WTC11 (cell line): Measurements from ENCODE around the gene BRMS1. TPM values are rescaled to one million over a fixed set of nuclear protein-coding genes. Genes with fewer than 3 reads are reported as not detected.
A peak's percentile ranks its signal among the peaks of the same experiment; 100 is the strongest.

Experiments
- ATAC-seq: fragments of 200-7000 bp; cut with Tn5 transposase; 2 replicates; pipeline ENCODE4 v1.10.0; 2021; ENCODE audit warnings: mild to moderate bottlenecking, moderate library complexity
- CTCF ChIA-PET: fragments of 300-600 bp; sonication (Branson Sonifier 250); formaldehyde crosslinking; loops from one replicate; lab custom pipeline; 2021; ENCODE audit warnings: antibody characterized with exemption; lab: Charles Lee
- POLR2A ChIA-PET: fragments of 350-600 bp; sonication (Branson Sonifier 250); formaldehyde crosslinking; loops from one replicate; lab custom pipeline; 2021; ENCODE audit warnings: antibody characterized with exemption; lab: Charles Lee
- DNase-seq: peaks from one replicate; pipeline ENCODE4 v3.0.0; 2021; ENCODE audit warnings: low spot score
- H3K27ac Mint-ChIP-seq: 2 replicates; pipeline ENCODE4 v1.8.0; 2021; ENCODE audit warnings: mixed read lengths
- H3K27me3 Mint-ChIP-seq: 2 replicates; pipeline ENCODE4 v1.8.0; 2021; ENCODE audit warnings: low read depth, mild to moderate bottlenecking, moderate library complexity, mixed read lengths
- H3K36me3 Mint-ChIP-seq: 2 replicates; pipeline ENCODE4 v1.8.0; 2021; ENCODE audit warnings: mixed read lengths
- H3K4me1 Mint-ChIP-seq: 2 replicates; pipeline ENCODE4 v1.8.0; 2022; ENCODE audit warnings: mixed read lengths
- H3K4me3 Mint-ChIP-seq: 2 replicates; pipeline ENCODE4 v1.8.0; 2021; ENCODE audit warnings: mild to moderate bottlenecking, moderate library complexity, mixed read lengths
- H3K9me3 Mint-ChIP-seq: 2 replicates; pipeline ENCODE4 v1.8.0; 2021; ENCODE audit warnings: mixed read lengths
- ATF1 ChIP-seq: sonication (generic); formaldehyde crosslinking; IDR thresholded peaks from 2 replicates; pipeline ENCODE4 v1.8.1; 2023; ENCODE audit warnings: mild to moderate bottlenecking, moderate library complexity, missing genetic modification reagents
- CREM ChIP-seq: sonication (generic); formaldehyde crosslinking; IDR thresholded peaks from 2 replicates; pipeline ENCODE4 v1.8.1; 2022; ENCODE audit warnings: mild to moderate bottlenecking, missing genetic modification reagents, moderate library complexity
- ETV6 ChIP-seq: sonication (generic); formaldehyde crosslinking; IDR thresholded peaks from 2 replicates; pipeline ENCODE4 v1.8.1; 2022; ENCODE audit warnings: mild to moderate bottlenecking, missing genetic modification reagents
- GTF2I ChIP-seq: fragments of 250-450 bp; sonication (Bioruptor Pico); conservative IDR thresholded peaks from 2 replicates; pipeline ENCODE4 v1.4.0; 2021; ENCODE audit warnings: mild to moderate bottlenecking
- JAZF1 ChIP-seq: fragments of 250-450 bp; sonication (Bioruptor Pico); IDR thresholded peaks from 2 replicates; pipeline ENCODE4 v1.9.0; 2021; ENCODE audit warnings: moderate library complexity, mild to moderate bottlenecking, inconsistent platforms
- KAT7 ChIP-seq: sonication (generic); formaldehyde crosslinking; IDR thresholded peaks from 2 replicates; pipeline ENCODE4 v1.8.1; 2023; ENCODE audit warnings: missing genetic modification reagents, mild to moderate bottlenecking, borderline replicate concordance
- NFE2L1 ChIP-seq: sonication (generic); formaldehyde crosslinking; IDR thresholded peaks from 2 replicates; pipeline ENCODE4 v1.8.1; 2023; ENCODE audit warnings: missing genetic modification reagents
- PRRX2 ChIP-seq: fragments of 250-450 bp; sonication (Bioruptor Pico); IDR thresholded peaks from 2 replicates; pipeline ENCODE4 v1.8.0; 2021; ENCODE audit warnings: mild to moderate bottlenecking
- SP1 ChIP-seq: sonication (generic); formaldehyde crosslinking; conservative IDR thresholded peaks from 2 replicates; pipeline ENCODE4 v1.8.1; 2022; ENCODE audit warnings: missing genetic modification reagents
- TP53 ChIP-seq: sonication (generic); formaldehyde crosslinking; IDR thresholded peaks from 2 replicates; pipeline ENCODE4 v1.8.1; 2023; ENCODE audit warnings: mild to moderate bottlenecking, missing genetic modification reagents
- USF1 ChIP-seq: sonication (generic); formaldehyde crosslinking; IDR thresholded peaks from 2 replicates; pipeline ENCODE4 v1.8.0; 2022; ENCODE audit warnings: mild to moderate bottlenecking, missing genetic modification reagents
- USF2 ChIP-seq: sonication (generic); formaldehyde crosslinking; IDR thresholded peaks from 2 replicates; pipeline ENCODE4 v1.8.1; 2023; ENCODE audit warnings: mild to moderate bottlenecking, missing genetic modification reagents, moderate library complexity
- ZNF219 ChIP-seq: sonication (generic); formaldehyde crosslinking; IDR thresholded peaks from 2 replicates; pipeline ENCODE4 v1.8.0; 2023; ENCODE audit warnings: missing genetic modification reagents, mild to moderate bottlenecking, borderline replicate concordance
- ZNF281 ChIP-seq: sonication (generic); formaldehyde crosslinking; IDR thresholded peaks from 2 replicates; pipeline ENCODE4 v1.8.0; 2023; ENCODE audit warnings: mild to moderate bottlenecking, missing genetic modification reagents
- ZNF416 ChIP-seq: fragments of 250-450 bp; sonication (Bioruptor Pico); IDR thresholded peaks from 2 replicates; pipeline ENCODE4 v1.9.0; 2021; ENCODE audit warnings: mild to moderate bottlenecking, inconsistent platforms
- total RNA-seq: library from RNA; stranded (reverse); gene quantifications from 3 replicates; pipeline ENCODE4 v1.2.3, GENCODE V29; 2021
- TF ChIP-seq, protein P1 (sequence below): sonication (generic); formaldehyde crosslinking; IDR thresholded peaks from 2 replicates; pipeline ENCODE4 v1.8.0; 2022; ENCODE audit warnings: mild to moderate bottlenecking, missing genetic modification reagents
- TF ChIP-seq, protein P2 (sequence below): sonication (generic); formaldehyde crosslinking; IDR thresholded peaks from 2 replicates; pipeline ENCODE4 v1.8.1; 2023; ENCODE audit warnings: mild to moderate bottlenecking, missing genetic modification reagents, borderline replicate concordance

Gene BRMS1
- total RNA-seq, 1 experiment from 2014 or later = 44.5 TPM

DNA sequence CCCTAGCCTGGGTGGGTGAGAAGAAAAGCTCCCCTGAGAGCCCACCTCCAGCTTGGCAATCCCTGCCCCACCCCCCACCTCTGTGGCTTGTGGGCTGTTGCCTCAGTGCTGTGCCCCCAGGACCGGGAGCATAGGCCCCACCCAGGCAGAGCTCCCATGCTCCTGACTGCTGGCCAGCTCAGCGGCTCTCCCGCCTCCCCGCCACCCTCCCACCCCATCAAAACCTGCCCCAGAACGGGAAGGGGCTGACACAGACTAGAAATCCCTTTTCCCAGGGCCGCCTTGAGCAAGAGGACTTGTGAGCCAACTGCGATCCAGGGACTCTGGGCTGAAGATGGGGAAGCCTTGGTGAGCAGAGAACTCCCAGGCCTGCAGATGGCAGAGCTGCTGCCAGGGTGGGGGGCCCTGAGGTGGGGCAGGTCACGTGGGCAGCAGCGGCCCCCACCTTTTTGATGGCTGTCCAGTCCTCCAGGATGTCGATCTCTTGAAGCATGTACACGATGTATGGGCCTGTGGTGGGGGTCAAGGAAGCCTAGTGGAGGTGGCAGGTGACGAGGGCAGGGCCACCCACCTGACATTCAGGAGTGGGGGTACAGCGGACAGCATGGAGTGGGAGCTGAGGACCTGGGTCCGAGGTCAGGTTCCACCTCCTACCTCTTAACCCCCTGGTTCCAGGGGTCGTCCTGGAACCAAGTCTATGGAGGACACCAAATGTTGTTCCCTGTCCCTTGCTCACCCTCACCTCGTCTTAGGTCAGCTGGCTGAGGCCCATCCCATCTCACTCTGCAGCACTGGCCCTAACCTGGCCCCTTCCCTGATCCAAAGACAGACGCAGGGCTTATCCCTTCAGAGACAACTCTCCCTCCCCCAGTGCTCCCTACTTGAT, 6.4 kb downstream of the BRMS1 start (continued):
- TF ChIP-seq USF2 = no peak
- TF ChIP-seq, protein P1, sequence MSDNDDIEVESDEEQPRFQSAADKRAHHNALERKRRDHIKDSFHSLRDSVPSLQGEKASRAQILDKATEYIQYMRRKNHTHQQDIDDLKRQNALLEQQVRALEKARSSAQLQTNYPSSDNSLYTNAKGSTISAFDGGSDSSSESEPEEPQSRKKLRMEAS = no peak

GRCh38 chr11:66337103-66337899, 7.6 kb downstream of the BRMS1 start:
- no peaks in the 10 kb centered on the region for H3K27me3 Mint-ChIP-seq
- H3K27ac Mint-ChIP-seq = 0 out of 2 replicates have a peak overlapping the region, but pooled peaks have one; percentile 78
- CTCF ChIA-PET = interaction anchor here (0.5 to 8.7 kb wide), 8 partner anchors 9 to 81 kb away, joined by 3 to 319 read pairs (median 4); no protein-coding TSS in a partner anchor
- no peaks in the 10 kb centered on the region for H3K9me3 Mint-ChIP-seq
- ATAC-seq (no peak), DNase-seq (no peak)
- POLR2A ChIA-PET = interaction anchor here (1.3 kb wide), 1 partner anchor 25 kb away, joined by 5 read pairs; no protein-coding TSS in a partner anchor
- H3K4me1 Mint-ChIP-seq = peaks cover 16% of the 10 kb centered on the region
- no peak overlapping the region for H3K4me3 Mint-ChIP-seq
- TF ChIP-seq GTF2I (CRISPR knock-in tag) = no peak
- peaks cover 10% of the 10 kb centered on the region for H3K36me3 Mint-ChIP-seq

DNA sequence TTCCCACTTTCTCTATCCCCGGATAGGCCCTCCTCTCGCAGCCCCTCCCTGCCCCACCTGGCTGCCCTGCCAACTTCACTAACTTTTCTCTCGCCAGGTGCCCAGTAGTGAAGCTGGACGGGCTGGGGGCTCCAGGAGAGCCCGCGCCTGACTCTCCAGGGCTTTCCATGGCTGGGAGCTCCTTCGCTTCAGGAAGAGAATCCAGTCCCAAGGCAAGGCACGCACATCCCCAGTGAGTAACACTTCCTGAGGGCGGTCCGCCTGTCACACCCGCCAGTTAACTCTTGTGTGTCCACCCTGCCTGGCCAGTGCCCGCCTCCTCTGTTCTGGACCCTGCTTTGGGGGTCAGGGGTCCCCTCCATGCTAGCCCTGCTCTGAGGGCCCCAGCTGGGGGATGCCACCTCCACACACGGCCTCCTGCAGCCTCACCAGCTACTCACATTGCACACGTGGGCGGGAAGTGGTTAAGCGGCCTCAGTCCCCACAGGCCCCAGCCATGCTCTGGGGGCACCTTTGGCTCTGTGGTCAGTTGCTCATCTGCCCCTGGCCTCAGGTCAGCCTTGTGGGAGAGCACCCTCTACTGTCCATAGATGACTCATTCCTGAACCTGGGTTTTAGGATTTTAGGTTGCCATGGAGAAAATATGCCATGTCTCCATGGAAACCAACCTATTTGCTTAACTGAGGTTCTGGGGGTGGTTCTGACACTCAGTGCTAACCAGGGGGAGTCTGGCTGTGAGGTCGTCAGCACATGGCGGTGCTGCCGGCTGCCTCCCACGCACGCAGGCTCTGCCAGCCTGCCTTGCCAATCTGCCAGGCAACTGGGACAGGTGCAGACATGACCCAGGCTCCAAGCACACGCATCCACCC, 8.4 kb downstream of the BRMS1 start, which contains the start of gene RIN1:
Gene RIN1 (minus strand): TSS at position 201 of the 869 bp plus-strand sequence. CDS start 32 bp downstream, at position 169.
- Mint-ChIP-seq H3K36me3 (peaks cover 3% of the 10 kb centered on the region), H3K9me3 (no peaks in the 10 kb centered on the region), H3K4me3 (peak within 1 kb of the TSS; percentile 82), H3K27ac (0 out of 2 replicates have a peak within 1 kb of the TSS, but pooled peaks have one; percentile 78), H3K27me3 (no peaks in the 10 kb centered on the region), H3K4me1 (peaks cover 16% of the 10 kb centered on the region)
- ChIA-PET POLR2A (interaction anchor here (0.5 to 2.5 kb wide), 5 partner anchors 8 to 47 kb away, joined by 3 to 20 read pairs (median 4); partner anchors contain the start of genes BRMS1 and YIF1A), CTCF (interaction anchor here (0.5 to 8.7 kb wide), 22 partner anchors 8 to 291 kb away, joined by 3 to 319 read pairs (median 5); partner anchors contain the start of genes BRMS1, CD248, RAB1B and YIF1A)
- ATAC-seq (peak; percentile 70), DNase-seq (peak; percentile 57)
- TF ChIP-seq SP1 (CRISPR knock-in tag) (0 out of 2 replicates have a peak, but pooled peaks have one; percentile 46), NFE2L1 (CRISPR knock-in tag) (no peak), ZNF416 (CRISPR knock-in tag) (no peak), ZNF219 (CRISPR knock-in tag) (no peak), TP53 (CRISPR knock-in tag) (no peak), ATF1 (CRISPR knock-in tag) (no peak), CREM (0 out of 2 replicates have a peak, but pooled peaks have one; percentile 39), PRRX2 (CRISPR knock-in tag) (0 out of 2 replicates have a peak, but pooled peaks have one; percentile 27), USF1 (CRISPR knock-in tag) (no peak), ETV6 (CRISPR knock-in tag) (no peak), JAZF1 (no peak), ZNF281 (CRISPR knock-in tag) (no peak), KAT7 (CRISPR knock-in tag) (no peak)
- TF ChIP-seq, protein P2, sequence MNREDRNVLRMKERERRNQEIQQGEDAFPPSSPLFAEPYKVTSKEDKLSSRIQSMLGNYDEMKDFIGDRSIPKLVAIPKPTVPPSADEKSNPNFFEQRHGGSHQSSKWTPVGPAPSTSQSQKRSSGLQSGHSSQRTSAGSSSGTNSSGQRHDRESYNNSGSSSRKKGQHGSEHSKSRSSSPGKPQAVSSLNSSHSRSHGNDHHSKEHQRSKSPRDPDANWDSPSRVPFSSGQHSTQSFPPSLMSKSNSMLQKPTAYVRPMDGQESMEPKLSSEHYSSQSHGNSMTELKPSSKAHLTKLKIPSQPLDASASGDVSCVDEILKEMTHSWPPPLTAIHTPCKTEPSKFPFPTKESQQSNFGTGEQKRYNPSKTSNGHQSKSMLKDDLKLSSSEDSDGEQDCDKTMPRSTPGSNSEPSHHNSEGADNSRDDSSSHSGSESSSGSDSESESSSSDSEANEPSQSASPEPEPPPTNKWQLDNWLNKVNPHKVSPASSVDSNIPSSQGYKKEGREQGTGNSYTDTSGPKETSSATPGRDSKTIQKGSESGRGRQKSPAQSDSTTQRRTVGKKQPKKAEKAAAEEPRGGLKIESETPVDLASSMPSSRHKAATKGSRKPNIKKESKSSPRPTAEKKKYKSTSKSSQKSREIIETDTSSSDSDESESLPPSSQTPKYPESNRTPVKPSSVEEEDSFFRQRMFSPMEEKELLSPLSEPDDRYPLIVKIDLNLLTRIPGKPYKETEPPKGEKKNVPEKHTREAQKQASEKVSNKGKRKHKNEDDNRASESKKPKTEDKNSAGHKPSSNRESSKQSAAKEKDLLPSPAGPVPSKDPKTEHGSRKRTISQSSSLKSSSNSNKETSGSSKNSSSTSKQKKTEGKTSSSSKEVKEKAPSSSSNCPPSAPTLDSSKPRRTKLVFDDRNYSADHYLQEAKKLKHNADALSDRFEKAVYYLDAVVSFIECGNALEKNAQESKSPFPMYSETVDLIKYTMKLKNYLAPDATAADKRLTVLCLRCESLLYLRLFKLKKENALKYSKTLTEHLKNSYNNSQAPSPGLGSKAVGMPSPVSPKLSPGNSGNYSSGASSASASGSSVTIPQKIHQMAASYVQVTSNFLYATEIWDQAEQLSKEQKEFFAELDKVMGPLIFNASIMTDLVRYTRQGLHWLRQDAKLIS (CRISPR knock-in tag) = no peak
- TF ChIP-seq, protein P1 = no peak
